ENCODE measurements around the gene RUSC2.
"Not testable (repeated sequence)": the region's sequence is repeated elsewhere in the genome, so short reads cannot be mapped to it uniquely, and the experiment has no call there.

Gene RUSC2

GRCh38 chr9:35490910-35491465 is 1.1 kb downstream of the RUSC2 start:
- DNase-seq = no peak

- DNase-seq = not testable (repeated sequence)
Observed at GRCh38 chr9:35493119-35493518, 3.2 kb downstream of the RUSC2 start.

GRCh38 chr9:35495984-35496383 is 6.1 kb downstream of the RUSC2 start:
- DNase-seq = no peak

GRCh38 chr9:35498245-35498644 is 8.3 kb downstream of the RUSC2 start:
- DNase-seq = not testable (repeated sequence)

GRCh38 chr9:35499029-35499700 is 9.3 kb downstream of the RUSC2 start:
- no peak for DNase-seq

GRCh38 chr9:35499701-35500030 is 9.8 kb downstream of the RUSC2 start:
- no peak for DNase-seq

GRCh38 chr9:35500130-35500748 is 10.3 kb downstream of the RUSC2 start:
- DNase-seq = no peak

GRCh38 chr9:35501946-35502345 is 12.0 kb downstream of the RUSC2 start:
- no peak for DNase-seq

- no peak for DNase-seq
Observed at GRCh38 chr9:35506359-35506758, 16.4 kb downstream of the RUSC2 start.

- DNase-seq = no peak
Observed at GRCh38 chr9:35508069-35508468, 18.2 kb downstream of the RUSC2 start.

GRCh38 chr9:35510383-35510753 is 20.5 kb downstream of the RUSC2 start:
- DNase-seq = no peak

- peak; percentile 92 for DNase-seq
Observed at GRCh38 chr9:35510754-35511428, 21.0 kb downstream of the RUSC2 start.

GRCh38 chr9:35511453-35511852 is 21.5 kb downstream of the RUSC2 start:
- DNase-seq = no peak

- no peak for DNase-seq
Observed at GRCh38 chr9:35515766-35516165, 25.9 kb downstream of the RUSC2 start.

- DNase-seq = peak; percentile 82
Observed at GRCh38 chr9:35516479-35516878, 26.6 kb downstream of the RUSC2 start.

GRCh38 chr9:35517131-35517530 is 27.2 kb downstream of the RUSC2 start:
- no peak for DNase-seq

- no peak for DNase-seq
Observed at GRCh38 chr9:35517552-35518224, 27.8 kb downstream of the RUSC2 start.

GRCh38 chr9:35518225-35518821 is 28.4 kb downstream of the RUSC2 start:
- peak; percentile 83 for DNase-seq

GRCh38 chr9:35518981-35519679 is 29.2 kb downstream of the RUSC2 start:
- peak; percentile 45 for DNase-seq

GRCh38 chr9:35519692-35520363 is 29.9 kb downstream of the RUSC2 start:
- DNase-seq = no peak

- no peak for DNase-seq
Observed at GRCh38 chr9:35520364-35520710, 30.4 kb downstream of the RUSC2 start.

GRCh38 chr9:35521708-35522107 is 31.8 kb downstream of the RUSC2 start:
- DNase-seq = no peak

Measured in NCI-H226 (cell line).